Measurements from ENCODE around the gene AJAP1. TPM values are rescaled to one million over a fixed set of nuclear protein-coding genes. Genes with fewer than 3 reads are reported as not detected.

AJAP1 gene
- total and polyA plus RNA-seq, 3 donors from 2014 or later: 5.0 to 5.8 (median 5.4) TPM

DNA sequence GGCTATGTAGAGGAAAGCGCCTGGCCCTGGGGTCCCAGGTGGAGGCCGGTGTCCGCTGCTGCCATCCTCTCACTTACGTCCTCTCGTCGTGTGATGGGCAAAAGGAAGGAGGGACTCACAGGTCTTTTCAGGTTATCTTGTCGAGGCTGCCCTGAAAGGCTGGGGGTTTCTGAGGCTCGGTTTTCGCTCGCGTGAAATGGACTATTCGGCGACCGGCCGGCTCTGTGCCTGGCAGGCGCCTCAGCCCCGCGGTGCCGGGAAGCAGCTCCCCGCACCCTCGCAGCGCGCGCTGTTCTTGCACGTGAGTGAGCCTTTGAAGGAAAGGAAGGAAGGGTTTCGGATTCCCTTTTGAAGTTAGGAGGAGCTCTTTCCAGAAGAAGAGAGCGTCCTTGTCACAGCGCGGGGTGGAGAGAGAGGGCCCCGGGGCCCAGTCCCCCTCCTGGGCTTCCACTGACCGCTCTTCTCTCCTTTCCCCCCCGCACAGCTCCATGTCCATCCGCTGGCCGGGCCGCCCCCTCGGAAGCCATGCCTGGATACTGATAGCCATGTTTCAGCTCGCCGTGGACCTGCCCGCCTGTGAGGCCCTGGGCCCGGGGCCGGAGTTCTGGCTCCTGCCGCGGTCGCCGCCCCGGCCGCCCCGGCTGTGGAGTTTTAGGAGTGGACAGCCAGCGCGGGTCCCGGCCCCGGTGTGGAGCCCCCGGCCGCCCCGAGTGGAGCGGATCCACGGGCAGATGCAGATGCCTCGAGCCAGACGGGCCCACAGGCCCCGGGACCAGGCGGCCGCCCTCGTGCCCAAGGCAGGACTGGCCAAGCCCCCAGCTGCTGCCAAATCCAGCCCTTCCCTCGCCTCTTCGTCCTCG is 57.2 kb downstream of the AJAP1 start:
- DNase-seq: no peak
- Histone ChIP-seq H3K36me3 (ENCODE audit: low read depth, missing control alignments) (no peaks in the 10 kb centered on the region), H3K9me3 (no peaks in the 10 kb centered on the region), H3K27me3 (no peaks in the 10 kb centered on the region), H3K27ac (no peak overlapping the region), H3K4me1 (no peaks in the 10 kb centered on the region), H3K4me3 (peak overlapping the region in 1 of 2 donors; percentile 12)
- 31 to 35% methylated on average over 48 to 64 of the region's 66 CpGs for WGBS, 2 donors
- intact Hi-C loops (cut with DNase I; ENCODE audit: low total_unique reads): no loop called here
- no peak for TF ChIP-seq POLR2A (IDR thresholded peaks at IDR 0.05)
- TF ChIP-seq, protein P1, sequence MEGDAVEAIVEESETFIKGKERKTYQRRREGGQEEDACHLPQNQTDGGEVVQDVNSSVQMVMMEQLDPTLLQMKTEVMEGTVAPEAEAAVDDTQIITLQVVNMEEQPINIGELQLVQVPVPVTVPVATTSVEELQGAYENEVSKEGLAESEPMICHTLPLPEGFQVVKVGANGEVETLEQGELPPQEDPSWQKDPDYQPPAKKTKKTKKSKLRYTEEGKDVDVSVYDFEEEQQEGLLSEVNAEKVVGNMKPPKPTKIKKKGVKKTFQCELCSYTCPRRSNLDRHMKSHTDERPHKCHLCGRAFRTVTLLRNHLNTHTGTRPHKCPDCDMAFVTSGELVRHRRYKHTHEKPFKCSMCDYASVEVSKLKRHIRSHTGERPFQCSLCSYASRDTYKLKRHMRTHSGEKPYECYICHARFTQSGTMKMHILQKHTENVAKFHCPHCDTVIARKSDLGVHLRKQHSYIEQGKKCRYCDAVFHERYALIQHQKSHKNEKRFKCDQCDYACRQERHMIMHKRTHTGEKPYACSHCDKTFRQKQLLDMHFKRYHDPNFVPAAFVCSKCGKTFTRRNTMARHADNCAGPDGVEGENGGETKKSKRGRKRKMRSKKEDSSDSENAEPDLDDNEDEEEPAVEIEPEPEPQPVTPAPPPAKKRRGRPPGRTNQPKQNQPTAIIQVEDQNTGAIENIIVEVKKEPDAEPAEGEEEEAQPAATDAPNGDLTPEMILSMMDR (IDR thresholded peaks at IDR 0.05): no peak

DNA sequence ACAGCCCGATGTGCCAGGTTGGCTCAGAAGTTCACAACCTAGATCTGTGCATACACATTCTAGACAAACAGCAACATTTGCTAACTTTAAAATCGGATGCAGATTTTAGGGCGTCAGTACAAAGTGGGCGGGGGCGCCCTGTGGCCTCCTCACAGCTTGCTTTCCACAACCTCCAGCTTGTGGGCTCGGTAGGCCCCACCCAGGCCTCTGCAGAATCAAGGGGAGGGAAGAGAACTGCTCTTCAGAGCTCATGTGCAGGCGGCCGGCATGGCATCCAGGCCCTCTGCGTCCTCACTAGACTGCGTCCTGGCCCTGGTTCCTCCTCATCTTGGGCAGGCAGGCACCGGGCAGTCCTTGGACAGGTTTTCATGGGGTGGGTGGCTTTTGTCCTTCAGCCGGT is 59.3 kb downstream of the AJAP1 start:
- no peaks in the 10 kb centered on the region for H3K9me3 ChIP-seq
- no peak overlapping the region for H3K4me3 ChIP-seq
- no peak overlapping the region for H3K27ac ChIP-seq
- TF ChIP-seq, protein P1 (IDR thresholded peaks at IDR 0.05): no peak
- TF ChIP-seq POLR2A (IDR thresholded peaks at IDR 0.05): no peak
- WGBS, 2 donors: 81 to 86% methylated on average over 5 to 12 of the region's 12 CpGs
- no peak for DNase-seq
- H3K4me1 ChIP-seq: no peaks in the 10 kb centered on the region
- intact Hi-C loops (cut with DNase I; ENCODE audit: low total_unique reads): no loop called here
- no peaks in the 10 kb centered on the region for H3K36me3 ChIP-seq (ENCODE audit: low read depth, missing control alignments)
- no peaks in the 10 kb centered on the region for H3K27me3 ChIP-seq

DNA sequence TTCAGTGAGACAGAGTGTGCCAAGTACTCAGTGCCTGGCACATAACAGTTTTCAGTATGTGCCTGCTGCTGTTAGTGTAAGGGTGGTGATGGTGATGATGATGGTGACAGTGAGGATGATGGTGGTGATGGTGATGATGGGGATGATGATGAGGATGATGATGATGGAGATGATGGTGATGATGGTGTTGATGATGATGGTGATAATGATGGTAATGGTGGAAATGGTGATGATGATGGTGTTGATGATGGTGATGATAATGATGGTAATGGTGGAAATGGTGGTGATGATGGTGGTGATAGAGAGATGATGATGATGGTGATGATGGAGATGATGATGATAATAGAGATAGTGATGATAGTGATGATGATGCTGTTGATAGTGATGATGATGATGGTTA is 62.0 kb downstream of the AJAP1 start:
- no peaks in the 10 kb centered on the region for H3K4me1 ChIP-seq
- no peaks in the 10 kb centered on the region for H3K36me3 ChIP-seq (ENCODE audit: low read depth, missing control alignments)
- H3K27me3 ChIP-seq: no peaks in the 10 kb centered on the region
- no peak for DNase-seq
- H3K27ac ChIP-seq: no peak overlapping the region
- H3K9me3 ChIP-seq: no peaks in the 10 kb centered on the region
- intact Hi-C loops (cut with DNase I; ENCODE audit: low total_unique reads): no loop called here
- no peak overlapping the region for H3K4me3 ChIP-seq
- TF ChIP-seq POLR2A (IDR thresholded peaks at IDR 0.05): no peak
- TF ChIP-seq, protein P1 (IDR thresholded peaks at IDR 0.05): no peak

DNA sequence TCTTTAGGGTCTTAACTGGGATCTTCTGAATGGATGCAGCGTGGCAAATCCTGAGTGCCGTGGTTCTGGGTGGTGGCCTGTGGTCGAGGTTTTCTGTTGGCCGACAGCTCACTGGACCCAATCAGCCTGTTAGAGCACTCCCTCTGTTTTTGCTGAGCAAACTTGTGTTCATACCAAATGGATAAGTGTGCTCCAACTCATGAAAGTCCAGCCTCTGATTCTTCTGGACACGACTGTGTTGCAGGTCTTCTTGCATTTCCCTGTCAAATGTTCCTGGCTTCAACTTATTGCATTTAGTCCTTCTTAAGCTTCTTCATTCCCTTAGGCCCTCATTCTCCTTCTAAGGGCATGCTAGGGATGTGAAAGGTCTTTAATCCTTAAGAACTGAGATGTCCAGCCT is 63.7 kb downstream of the AJAP1 start:
- Histone ChIP-seq H3K27ac (no peak overlapping the region), H3K4me3 (no peak overlapping the region), H3K4me1 (no peaks in the 10 kb centered on the region), H3K9me3 (no peaks in the 10 kb centered on the region), H3K27me3 (no peaks in the 10 kb centered on the region), H3K36me3 (ENCODE audit: low read depth, missing control alignments) (no peaks in the 10 kb centered on the region)
- TF ChIP-seq, protein P1 (IDR thresholded peaks at IDR 0.05): no peak
- no peak for TF ChIP-seq POLR2A (IDR thresholded peaks at IDR 0.05)
- no peak for DNase-seq
- 93 to 94% methylated on average over 5 of the region's 5 CpGs for WGBS, 2 donors
- intact Hi-C loops (cut with DNase I; ENCODE audit: low total_unique reads): no loop called here

DNA sequence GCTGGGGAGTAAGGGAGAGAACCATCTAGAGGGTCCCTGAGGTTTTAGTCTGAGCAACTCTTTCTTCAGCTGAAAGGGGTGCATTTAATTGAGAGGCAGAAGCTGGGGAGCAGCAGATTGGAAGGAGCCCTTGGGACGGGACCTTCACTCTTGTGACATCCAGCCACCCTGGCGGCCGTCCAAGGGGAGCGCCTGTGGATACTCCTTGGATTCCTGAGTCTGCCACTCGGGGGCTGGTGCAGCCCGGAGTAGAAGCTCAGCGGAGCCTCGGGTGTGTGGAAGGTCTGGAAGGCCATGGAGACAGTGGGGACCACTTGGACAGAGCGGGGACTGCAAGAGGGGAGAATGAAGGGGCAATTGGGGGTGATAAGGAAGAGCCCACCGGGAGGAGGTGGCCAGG is 68.7 kb downstream of the AJAP1 start:
- 66 to 75% methylated on average over 10 of the region's 10 CpGs for WGBS, 2 donors

More for the DNA sequence above, 68.7 kb downstream of the AJAP1 start:
- Histone ChIP-seq H3K36me3 (ENCODE audit: low read depth, missing control alignments) (no peaks in the 10 kb centered on the region), H3K27me3 (no peaks in the 10 kb centered on the region), H3K4me3 (no peak overlapping the region), H3K9me3 (no peaks in the 10 kb centered on the region), H3K27ac (no peak overlapping the region), H3K4me1 (no peaks in the 10 kb centered on the region)
- TF ChIP-seq, protein P1 (IDR thresholded peaks at IDR 0.05): no peak
- TF ChIP-seq POLR2A (IDR thresholded peaks at IDR 0.05): no peak
- DNase-seq: no peak
- intact Hi-C loops (cut with DNase I; ENCODE audit: low total_unique reads): no loop called here

All from testis (tissue), 3 donors.